Measurements from ENCODE around the gene HYAL4. TPM values are rescaled to one million over a fixed set of nuclear protein-coding genes. Genes with fewer than 3 reads are reported as not detected.
"Not testable (repeated sequence)": the region's sequence is repeated elsewhere in the genome, so short reads cannot be mapped to it uniquely, and the experiment has no call there.

Gene HYAL4
- total RNA-seq, 2 experiments from 2014 or later, result not detected

- H3K4me1 Mint-ChIP-seq, result no peaks in the 10 kb centered on the region
- H3K9me3 Mint-ChIP-seq, result no peaks in the 10 kb centered on the region
- no peak overlapping the region for H3K4me3 Mint-ChIP-seq
- no peak overlapping the region for H3K27ac Mint-ChIP-seq
- no peak for DNase-seq
- peaks cover 2% of the 10 kb centered on the region for H3K27me3 Mint-ChIP-seq
- ChIA-PET POLR2A (no interaction called here), CTCF (no interaction called here)
- H3K36me3 Mint-ChIP-seq (ENCODE audit: low read depth), result no peaks in the 10 kb centered on the region
Observed at GRCh38 chr7:123883154-123883553, 38.2 kb downstream of the HYAL4 start.

GRCh38 chr7:123888192-123888591 is 43.2 kb downstream of the HYAL4 start:
- peaks cover 2% of the 10 kb centered on the region for H3K27me3 Mint-ChIP-seq
- no peaks in the 10 kb centered on the region for H3K36me3 Mint-ChIP-seq (ENCODE audit: low read depth)
- no peak for DNase-seq
- H3K4me3 Mint-ChIP-seq, result no peak overlapping the region
- H3K27ac Mint-ChIP-seq, result no peak overlapping the region
- no peaks in the 10 kb centered on the region for H3K9me3 Mint-ChIP-seq
- ChIA-PET POLR2A (no interaction called here), CTCF (no interaction called here)
- no peaks in the 10 kb centered on the region for H3K4me1 Mint-ChIP-seq

GRCh38 chr7:123894753-123895152 is 49.8 kb downstream of the HYAL4 start:
- POLR2A ChIA-PET; H3K9me3 Mint-ChIP-seq; DNase-seq; CTCF ChIA-PET; H3K27me3 Mint-ChIP-seq; H3K4me3 Mint-ChIP-seq; H3K4me1 Mint-ChIP-seq; H3K27ac Mint-ChIP-seq; H3K36me3 Mint-ChIP-seq (ENCODE audit: low read depth): not testable (repeated sequence)

GRCh38 chr7:123901101-123901500 is 56.1 kb downstream of the HYAL4 start:
- CTCF ChIA-PET, result no interaction called here
- no peaks in the 10 kb centered on the region for H3K36me3 Mint-ChIP-seq (ENCODE audit: low read depth)

GRCh38 chr7:123905714-123906113 is 60.7 kb downstream of the HYAL4 start:
- H3K27me3 Mint-ChIP-seq, result no peaks in the 10 kb centered on the region
- DNase-seq, result no peak
- no peak overlapping the region for H3K27ac Mint-ChIP-seq
- no peaks in the 10 kb centered on the region for H3K9me3 Mint-ChIP-seq
- ChIA-PET POLR2A (no interaction called here), CTCF (no interaction called here)
- no peaks in the 10 kb centered on the region for H3K36me3 Mint-ChIP-seq (ENCODE audit: low read depth)
- H3K4me3 Mint-ChIP-seq, result no peak overlapping the region
- H3K4me1 Mint-ChIP-seq, result no peaks in the 10 kb centered on the region

More at GRCh38 chr7:123901101-123901500, 56.1 kb downstream of the HYAL4 start:
- no peaks in the 10 kb centered on the region for H3K9me3 Mint-ChIP-seq
- H3K4me3 Mint-ChIP-seq, result no peak overlapping the region
- H3K27ac Mint-ChIP-seq, result no peak overlapping the region
- POLR2A ChIA-PET, result no interaction called here
- DNase-seq, result no peak
- H3K27me3 Mint-ChIP-seq, result no peaks in the 10 kb centered on the region
- no peaks in the 10 kb centered on the region for H3K4me1 Mint-ChIP-seq

- no peaks in the 10 kb centered on the region for H3K36me3 Mint-ChIP-seq (ENCODE audit: low read depth)
- no peak overlapping the region for H3K4me3 Mint-ChIP-seq
- H3K27ac Mint-ChIP-seq, result no peak overlapping the region
- ChIA-PET POLR2A (no interaction called here), CTCF (no interaction called here)
- no peaks in the 10 kb centered on the region for H3K4me1 Mint-ChIP-seq
- H3K9me3 Mint-ChIP-seq, result no peaks in the 10 kb centered on the region
- DNase-seq, result no peak
- peaks cover 2% of the 10 kb centered on the region for H3K27me3 Mint-ChIP-seq
Observed at GRCh38 chr7:123916240-123916724, 71.3 kb downstream of the HYAL4 start.

- no peaks in the 10 kb centered on the region for H3K9me3 Mint-ChIP-seq
Observed at GRCh38 chr7:123917878-123918277, 72.9 kb downstream of the HYAL4 start.

GRCh38 chr7:123918309-123918708 is 73.3 kb downstream of the HYAL4 start:
- no peak overlapping the region for H3K27ac Mint-ChIP-seq
- DNase-seq, result no peak
- no peaks in the 10 kb centered on the region for H3K4me1 Mint-ChIP-seq
- H3K27me3 Mint-ChIP-seq, result peaks cover 2% of the 10 kb centered on the region
- POLR2A ChIA-PET, result no interaction called here
- CTCF ChIA-PET, result no interaction called here
- no peak overlapping the region for H3K4me3 Mint-ChIP-seq
- H3K36me3 Mint-ChIP-seq (ENCODE audit: low read depth), result no peaks in the 10 kb centered on the region
- H3K9me3 Mint-ChIP-seq, result no peaks in the 10 kb centered on the region

More at GRCh38 chr7:123917878-123918277, 72.9 kb downstream of the HYAL4 start:
- no peak overlapping the region for H3K4me3 Mint-ChIP-seq
- H3K36me3 Mint-ChIP-seq (ENCODE audit: low read depth), result no peaks in the 10 kb centered on the region
- no peak for DNase-seq
- POLR2A ChIA-PET, result no interaction called here
- H3K4me1 Mint-ChIP-seq, result no peaks in the 10 kb centered on the region
- H3K27ac Mint-ChIP-seq, result no peak overlapping the region
- CTCF ChIA-PET, result no interaction called here
- H3K27me3 Mint-ChIP-seq, result peaks cover 2% of the 10 kb centered on the region

GRCh38 chr7:123923599-123923998 is 78.6 kb downstream of the HYAL4 start:
- CTCF ChIA-PET, result no interaction called here
- POLR2A ChIA-PET, result no interaction called here
- DNase-seq, result no peak
- Mint-ChIP-seq H3K4me1 (no peaks in the 10 kb centered on the region), H3K27me3 (peaks cover 2% of the 10 kb centered on the region), H3K36me3 (ENCODE audit: low read depth) (no peaks in the 10 kb centered on the region), H3K9me3 (no peaks in the 10 kb centered on the region), H3K27ac (no peak overlapping the region), H3K4me3 (no peak overlapping the region)

- no peak for DNase-seq
- Mint-ChIP-seq H3K27ac (no peak within 1 kb of the TSS), H3K9me3 (no peaks in the 10 kb centered on the region), H3K27me3 (peaks cover 2% of the 10 kb centered on the region), H3K36me3 (ENCODE audit: low read depth) (no peaks in the 10 kb centered on the region), H3K4me1 (no peaks in the 10 kb centered on the region), H3K4me3 (no peak within 1 kb of the TSS)
- ChIA-PET POLR2A (no interaction called here), CTCF (no interaction called here)
Observed at GRCh38 chr7:123924941-123925340, 80.0 kb downstream of the HYAL4 start, which contains the start of gene SPAM1. TSS of gene SPAM1 (plus strand) at chr7:123925241. CDS start at chr7:123953571, 28,330 bp downstream.

Other genes with a start within 250 kb of the HYAL4 start
- gene ASB15, start 243.3 kb upstream of the HYAL4 start, total RNA-seq, result not detected
- not detected for gene LMOD2, start 189.3 kb upstream of the HYAL4 start, total RNA-seq
- 1 to 10 TPM; 7.1 to 7.3 TPM for gene WASL, start 96.2 kb upstream of the HYAL4 start, total RNA-seq
- gene SPAM1, start 80.1 kb downstream of the HYAL4 start, total RNA-seq, result not detected
- gene TMEM229A, start 187.9 kb downstream of the HYAL4 start, total RNA-seq, result not detected

All from activated CD4-positive, alpha-beta memory T cell treated with anti-CD3 and anti-CD28 coated beads, Interleukin-2, amount 10 ng/mL, durations not matched to agents 7 days and 5 days (primary cell).